Measurements from ENCODE around the gene TMEM151A.
A peak's percentile ranks its signal among the peaks of the same experiment; 100 is the strongest.
"Not testable (repeated sequence)": the region's sequence is repeated elsewhere in the genome, so short reads cannot be mapped to it uniquely, and the experiment has no call there.

Gene TMEM151A

GRCh38 chr11:66310324-66310723 lies 18.6 kb downstream of the TMEM151A start:
- DNase-seq, result no peak

- not testable (repeated sequence) for DNase-seq
Measured at GRCh38 chr11:66310803-66311440, 19.2 kb downstream of the TMEM151A start.

DNA sequence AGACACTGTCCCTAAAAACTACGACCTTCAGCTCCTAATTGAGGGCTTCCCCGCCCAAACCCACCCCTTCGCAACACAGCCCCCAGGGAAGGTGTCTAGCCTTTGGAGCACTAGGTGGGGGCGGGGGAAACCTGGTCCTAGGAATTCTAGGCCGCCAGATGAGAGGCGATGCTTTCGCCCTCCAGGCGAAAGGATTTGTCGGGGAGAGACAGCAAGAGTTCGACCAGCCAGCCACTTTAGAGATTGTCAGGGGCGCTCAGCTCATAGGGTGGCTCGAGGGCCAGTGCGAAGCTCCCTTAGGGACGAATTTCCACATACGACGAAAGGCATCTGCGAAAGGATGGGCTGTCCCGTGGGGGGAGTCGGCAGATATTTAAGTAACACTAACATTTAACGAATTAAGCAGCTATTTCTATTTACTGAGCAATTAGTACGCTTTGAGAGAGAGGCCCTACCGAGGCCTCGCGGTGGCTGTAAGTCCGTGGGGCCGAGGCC lies 19.8 kb downstream of the TMEM151A start:
- peak; percentile 62 for DNase-seq

- DNase-seq, result peak; percentile 98
Measured at GRCh38 chr11:66311965-66312548, 20.4 kb downstream of the TMEM151A start.

GRCh38 chr11:66312549-66313320 lies 21.0 kb downstream of the TMEM151A start:
- peak; percentile 99 for DNase-seq

GRCh38 chr11:66313321-66314185 lies 21.9 kb downstream of the TMEM151A start:
- no peak for DNase-seq

DNA sequence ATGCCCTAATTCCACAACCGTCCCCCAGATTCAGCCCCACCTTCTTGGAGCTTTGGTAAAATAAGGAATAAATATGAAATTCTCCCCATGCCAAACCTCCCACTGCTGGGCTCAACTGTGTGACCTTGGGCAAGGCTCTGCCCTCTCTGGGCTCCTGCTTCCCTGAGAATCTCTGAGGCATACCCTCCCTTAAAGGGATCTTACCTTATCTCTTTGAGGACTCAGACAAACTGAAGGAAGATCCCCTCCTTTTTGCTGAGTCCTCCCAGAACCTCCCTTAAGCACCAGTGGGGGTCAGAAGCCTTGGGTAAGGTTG lies 22.4 kb downstream of the TMEM151A start:
- no peak for DNase-seq

DNA sequence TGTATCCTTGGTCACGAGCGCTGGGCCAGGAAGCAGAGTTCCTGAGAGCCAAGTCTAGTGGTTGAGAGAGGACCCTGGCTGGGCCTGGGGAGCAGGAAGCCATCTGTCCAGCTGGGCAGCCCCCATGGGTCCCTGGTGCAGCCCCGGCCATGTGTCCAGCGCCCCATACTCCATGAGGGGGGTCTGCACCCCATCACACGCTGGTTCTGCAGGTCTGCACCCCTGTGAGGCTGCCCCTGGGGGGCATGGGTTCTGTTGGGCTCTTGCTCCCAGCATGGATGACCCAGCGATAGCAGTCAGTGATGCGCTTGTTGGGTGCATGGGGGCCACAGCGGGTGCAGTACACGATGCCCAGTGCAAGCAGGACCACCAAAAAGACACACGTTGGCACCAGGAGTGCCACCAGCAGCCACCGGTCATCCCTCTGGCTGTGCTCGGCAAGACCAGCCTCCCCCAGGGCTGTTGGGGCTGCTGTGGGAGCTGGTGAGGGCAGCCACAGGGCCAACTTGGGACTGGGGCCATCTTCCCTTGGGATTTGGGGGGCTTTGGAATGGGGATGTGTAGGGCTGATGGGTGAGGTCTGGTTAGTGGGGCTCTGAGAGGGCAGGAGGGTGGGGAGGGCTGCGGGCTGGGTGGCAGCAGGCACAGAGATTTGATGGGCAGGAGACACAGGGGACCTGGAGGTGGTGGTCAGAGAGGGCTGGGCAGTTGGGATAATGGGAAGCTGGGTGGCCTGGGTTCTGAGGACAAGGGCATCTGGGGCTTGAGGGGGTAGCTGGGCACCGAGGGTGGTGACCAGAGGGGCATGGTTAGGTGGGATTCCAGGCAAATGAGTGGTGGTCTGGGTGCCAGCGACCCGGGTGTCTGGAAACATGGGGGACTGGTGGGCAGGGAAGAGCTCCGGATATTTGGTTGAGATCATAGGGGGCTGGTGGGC lies 23.1 kb downstream of the TMEM151A start:
- no peak for DNase-seq

DNA sequence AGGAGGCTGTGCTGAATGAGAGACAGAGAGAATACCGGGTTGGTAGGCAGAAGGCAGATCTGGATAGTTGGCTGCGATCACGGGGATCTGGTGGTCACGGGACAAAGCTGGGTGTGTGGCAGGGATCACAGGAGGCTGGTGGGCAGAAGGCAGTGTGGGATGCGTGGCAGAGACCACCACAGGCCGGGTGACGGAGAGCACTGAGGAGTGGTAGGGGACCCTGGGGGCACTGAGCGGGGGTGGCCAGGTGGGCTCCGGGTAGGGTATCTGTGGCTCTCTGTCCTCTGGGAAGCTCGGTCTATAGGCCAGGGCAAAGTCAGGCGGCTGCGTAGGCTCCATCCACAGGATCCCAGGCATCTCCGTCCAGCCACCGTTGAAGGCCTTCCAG lies 23.8 kb downstream of the TMEM151A start:
- no peak for DNase-seq

DNA sequence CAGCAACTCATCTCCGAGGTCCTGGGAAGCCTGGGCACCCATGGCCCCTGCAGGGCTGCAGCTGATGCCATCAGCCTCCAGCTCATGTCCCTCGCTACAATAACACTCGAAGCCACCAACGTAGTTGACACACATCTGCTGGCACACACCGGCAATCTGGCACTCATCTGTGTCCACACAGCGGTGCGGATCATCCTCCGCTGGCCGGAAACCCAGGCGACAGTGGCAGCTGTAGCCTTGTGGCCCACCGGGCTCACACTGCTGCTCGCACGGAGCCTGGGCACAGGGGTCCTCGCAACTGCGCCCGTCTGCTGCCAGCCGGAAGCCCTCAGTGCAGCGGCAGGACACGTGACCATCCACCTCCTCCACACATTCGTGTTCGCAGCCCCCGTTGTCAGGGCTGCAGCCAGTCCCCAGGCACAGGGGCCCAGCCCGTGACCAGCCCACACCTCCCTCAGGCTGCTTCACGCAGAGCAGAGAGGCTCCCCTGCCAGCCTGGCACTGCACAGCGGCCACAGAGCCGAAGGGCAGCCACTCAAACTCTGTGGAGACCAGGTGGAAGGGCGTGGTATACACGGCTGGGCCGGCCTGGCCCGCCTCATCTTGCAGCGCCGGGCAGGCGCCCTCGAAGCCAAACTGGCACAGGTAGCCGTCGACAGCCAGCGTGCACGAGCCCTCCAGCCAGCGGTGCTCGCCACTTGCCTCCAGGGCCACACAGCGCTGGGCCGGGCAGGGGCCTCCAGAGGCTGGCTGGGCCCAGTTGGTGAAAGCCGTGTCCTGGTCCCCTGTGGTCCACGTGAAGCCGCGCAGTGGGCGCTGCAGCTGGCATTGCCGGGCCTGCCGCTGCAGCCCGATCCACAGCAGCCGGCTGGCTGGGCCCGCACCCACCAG lies 24.5 kb downstream of the TMEM151A start:
- DNase-seq, result peak; percentile 86

- peak; percentile 79 for DNase-seq
Measured at GRCh38 chr11:66316849-66317251, 25.2 kb downstream of the TMEM151A start, which contains the start of gene CD248. Gene CD248, minus strand, starts transcription at chr11:66317044. Its CDS starts 17 bp downstream, at chr11:66317027.

- peak; percentile 45 for DNase-seq
Measured at GRCh38 chr11:66317322-66317722, 25.6 kb downstream of the TMEM151A start.

DNA sequence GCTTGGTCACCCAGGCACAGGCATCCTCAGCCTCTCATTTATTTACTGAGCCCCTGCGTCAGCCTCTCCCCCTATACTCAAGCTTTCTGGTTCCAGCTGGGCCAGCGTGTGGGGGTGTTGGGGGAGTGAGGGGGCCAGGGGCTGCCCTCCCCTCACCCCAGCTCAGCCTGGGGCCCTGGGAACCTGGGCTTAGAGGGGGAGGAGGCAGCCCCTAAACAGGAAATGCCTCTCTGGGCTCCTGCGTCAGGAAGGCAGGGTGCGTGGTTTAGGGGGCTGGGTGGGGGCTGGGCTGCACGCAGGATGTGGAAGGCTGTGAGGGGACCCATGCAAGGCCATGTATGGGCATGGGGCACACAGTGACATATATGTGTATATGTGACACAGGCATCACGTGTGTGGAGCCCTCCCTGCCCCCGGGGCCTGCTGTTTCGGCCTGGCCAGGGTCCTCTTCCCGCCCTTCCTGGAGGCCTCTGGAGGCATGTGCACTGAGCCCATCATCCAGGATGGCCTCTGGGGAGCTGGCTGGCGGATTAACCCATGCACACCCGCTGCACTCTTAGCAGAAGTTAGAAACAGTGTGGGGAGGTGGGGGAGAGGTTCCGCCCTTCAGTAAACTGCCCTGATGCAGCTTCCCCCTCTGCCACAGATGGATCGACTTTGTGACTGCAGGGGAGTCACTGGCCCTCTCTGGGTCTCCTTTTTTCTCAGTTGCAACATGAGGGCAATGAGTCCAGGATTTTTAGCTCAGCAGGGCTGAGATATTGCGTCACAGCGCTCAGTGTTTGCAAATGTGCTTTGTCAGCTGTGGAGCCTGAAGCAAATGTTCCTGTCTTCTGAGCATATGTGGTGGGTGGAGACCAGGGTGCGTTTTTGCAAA lies 26.3 kb downstream of the TMEM151A start:
- peak; percentile 40 for DNase-seq

GRCh38 chr11:66318600-66318970 lies 26.9 kb downstream of the TMEM151A start:
- DNase-seq, result no peak

GRCh38 chr11:66320289-66320688 lies 28.6 kb downstream of the TMEM151A start:
- DNase-seq, result not testable (repeated sequence)

- DNase-seq, result not testable (repeated sequence)
Measured at GRCh38 chr11:66320748-66321147, 29.1 kb downstream of the TMEM151A start.

- DNase-seq, result no peak
Measured at GRCh38 chr11:66321606-66322005, 29.9 kb downstream of the TMEM151A start.

DNA sequence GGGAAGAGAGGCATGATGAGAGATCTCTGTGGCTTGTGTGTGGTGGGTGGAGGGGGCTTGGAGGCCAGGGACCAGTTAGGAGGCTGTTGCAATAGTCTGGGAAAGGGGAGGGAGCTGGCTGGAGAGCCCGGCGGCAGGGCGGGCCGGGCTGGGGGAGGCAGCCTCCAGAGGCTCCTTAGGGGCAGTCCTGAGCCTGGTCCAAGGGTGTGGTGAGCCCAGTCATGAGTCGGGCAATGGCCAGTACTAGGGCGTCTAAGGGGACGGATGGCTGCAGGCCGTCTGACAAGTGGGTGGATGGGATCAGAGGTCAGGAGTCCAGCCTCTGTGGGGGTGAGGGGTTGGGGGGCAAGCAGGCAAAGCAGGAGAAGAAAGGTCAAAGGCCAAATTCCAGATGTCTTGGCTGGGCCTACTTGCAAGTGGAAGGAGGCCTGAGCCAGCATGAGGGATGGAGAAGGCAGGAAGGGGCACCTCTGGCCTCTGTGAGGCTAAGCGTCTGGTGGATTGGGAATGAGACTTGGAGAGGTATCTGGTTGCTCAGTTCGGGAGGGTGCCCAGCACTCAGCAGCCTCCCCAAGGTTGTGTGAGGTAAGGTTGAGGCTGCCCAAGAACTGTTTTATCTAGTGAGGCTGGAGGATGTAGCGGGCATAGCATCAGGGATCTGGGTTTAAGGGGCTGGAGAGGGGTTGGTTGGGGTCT lies 31.2 kb downstream of the TMEM151A start:
- no peak for DNase-seq

DNA sequence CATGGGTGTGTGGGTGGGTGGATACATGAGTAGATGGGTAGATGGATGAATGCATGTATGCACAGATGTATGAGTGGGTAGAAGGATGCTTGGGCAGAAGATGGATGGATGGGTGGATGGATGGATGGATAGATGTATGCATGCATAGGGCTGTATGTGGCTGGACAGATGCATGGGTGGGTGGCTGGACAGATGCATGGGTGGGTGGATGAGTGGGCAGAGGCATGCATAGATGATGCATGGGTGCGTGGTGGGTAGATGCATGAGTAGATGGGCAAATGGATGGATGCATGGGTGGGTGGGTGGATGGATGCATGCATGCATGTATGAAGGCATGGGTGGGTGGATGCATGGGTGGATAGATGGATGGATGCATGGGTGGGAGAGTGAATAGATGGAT lies 32.0 kb downstream of the TMEM151A start:
- no peak for DNase-seq
